GM12801 (cell line): Measurements from ENCODE around the gene FBXO34.

ENCODE experiments used
- CTCF ChIP-seq: IDR thresholded peaks from one replicate; pipeline ENCODE4 v1.5.1; 2011; ENCODE audit warnings: control low read depth; ENCODE audit not compliant: insufficient read length; ENCODE audit errors: extremely low read depth

The FBXO34 gene

GRCh38 chr14:55384536-55384935, 113.3 kb downstream of the FBXO34 start:
- TF ChIP-seq CTCF: no peak

GRCh38 chr14:55386037-55386808, 115.0 kb downstream of the FBXO34 start:
- TF ChIP-seq CTCF: no peak

GRCh38 chr14:55387121-55387520, 115.9 kb downstream of the FBXO34 start:
- no peak for TF ChIP-seq CTCF

GRCh38 chr14:55388160-55388559, 116.9 kb downstream of the FBXO34 start:
- no peak for TF ChIP-seq CTCF

GRCh38 chr14:55389330-55389729, 118.1 kb downstream of the FBXO34 start:
- TF ChIP-seq CTCF: no peak

- TF ChIP-seq CTCF: no peak
These were observed 127.5 kb downstream of the FBXO34 start for GRCh38 chr14:55398679-55399078.

GRCh38 chr14:55399183-55399582, 128.0 kb downstream of the FBXO34 start:
- TF ChIP-seq CTCF: no peak
